Caco-2 (cell line): ENCODE results near the gene FASTKD1. TPM values are rescaled to one million over a fixed set of nuclear protein-coding genes. Genes with fewer than 3 reads are reported as not detected.
"Not testable (repeated sequence)": the region's sequence is repeated elsewhere in the genome, so short reads cannot be mapped to it uniquely, and the experiment has no call there.

Experiments used
- BruUV-seq: library from RNA; stranded (reverse); fragments of 400-500 nt; replicated peaks from 2 replicates; lab custom pipeline; 2021; lab: Mats Ljungman, UMichigan
- CTCF ChIA-PET: fragments of 300-600 bp; sonication (Branson Sonifier 250); formaldehyde crosslinking; loops from one replicate; lab custom pipeline; 2022; ENCODE audit warnings: antibody characterized with exemption; lab: Charles Lee
- POLR2A ChIA-PET: fragments of 300-600 bp; sonication (Branson Sonifier 250); formaldehyde crosslinking; loops from one replicate; lab custom pipeline; 2022; ENCODE audit warnings: antibody characterized with exemption; lab: Charles Lee
- DNase-seq, 2 experiments: peaks; one replicate each; pipeline versions ENCODE4 v3.0.0 to v3.0.0-alpha.2; 2020 to 2022
- H3K27me3 ChIP-seq: replicated peaks from 2 replicates; pipeline ENCODE4 v1.6.0; 2011; ENCODE audit warnings: low read length; ENCODE audit not compliant: control insufficient read depth, insufficient read depth
- H3K36me3 ChIP-seq: 2 replicates; pipeline ENCODE4 v1.5.1; 2011; ENCODE audit warnings: low read length; ENCODE audit not compliant: control insufficient read depth, insufficient read depth
- H3K4me1 ChIP-seq: fragments of 250-450 bp; sonication (Bioruptor Pico); 2 replicates; pipeline ENCODE4 v1.5.1; 2020; ENCODE audit warnings: mild to moderate bottlenecking
- H3K4me3 ChIP-seq: 2 replicates; pipeline ENCODE4 v1.5.1; 2011; ENCODE audit warnings: low read depth, mild to moderate bottlenecking, control low read depth, low read length
- H3K9me3 ChIP-seq: fragments of 250-450 bp; sonication (Bioruptor Pico); 2 replicates; pipeline ENCODE4 v1.5.1; 2020; ENCODE audit warnings: mild to moderate bottlenecking, moderate library complexity
- H3K27ac Mint-ChIP-seq: one replicate; pipeline ENCODE4 v1.8.0; 2022; ENCODE audit warnings: mixed read lengths; ENCODE audit not compliant: unreplicated experiment
- H3K27me3 Mint-ChIP-seq: one replicate; pipeline ENCODE4 v1.8.0; 2022; ENCODE audit warnings: mixed read lengths; ENCODE audit not compliant: insufficient read depth, unreplicated experiment
- H3K36me3 Mint-ChIP-seq: one replicate; pipeline ENCODE4 v1.8.0; 2022; ENCODE audit warnings: mild to moderate bottlenecking, mixed read lengths; ENCODE audit not compliant: insufficient read depth, unreplicated experiment
- H3K4me1 Mint-ChIP-seq: one replicate; pipeline ENCODE4 v1.8.0; 2022; ENCODE audit warnings: low read depth, mixed read lengths; ENCODE audit not compliant: unreplicated experiment
- H3K4me3 Mint-ChIP-seq: one replicate; pipeline ENCODE4 v1.8.0; 2022; ENCODE audit warnings: mild to moderate bottlenecking, moderate library complexity, mixed read lengths; ENCODE audit not compliant: unreplicated experiment
- H3K9me3 Mint-ChIP-seq: one replicate; pipeline ENCODE4 v1.8.0; 2022; ENCODE audit warnings: mixed read lengths; ENCODE audit not compliant: unreplicated experiment
- CTCF ChIP-seq, 2 experiments: fragments of 200-600 bp in 1 of 2; IDR thresholded peaks; 1 replicate in 1 of 2; 2 replicates in 1 of 2; pipeline versions ENCODE4 v1.5.1 to v1.8.0; 2011 to 2022; ENCODE audit warnings: antibody characterized with exemption in 1 of 2, control low read depth in 1 of 2, inconsistent platforms in 1 of 2, low read depth in 1 of 2, low read length in 1 of 2, mild to moderate bottlenecking in 1 of 2, moderate library complexity in 1 of 2; ENCODE audit not compliant: insufficient read depth in 1 of 2, severe bottlenecking in 1 of 2, unreplicated experiment in 1 of 2
- intact Hi-C: fragments of 100-400 bp; cut with micrococcal nuclease; formaldehyde crosslinking; loops from one replicate; pipeline ENCODE4 v1.10.0; 2022; ENCODE audit not compliant: unreplicated experiment
- total RNA-seq: library from RNA; stranded (reverse); gene quantifications from 2 replicates; pipeline ENCODE4 v1.2.3, GENCODE V29; 2022

The FASTKD1 gene
- total RNA-seq, 1 experiment from 2014 or later: 27.6 TPM

GRCh38 chr2:169571571-169571970 lies 2.1 kb downstream of the FASTKD1 start:
- POLR2A ChIA-PET: no interaction called here
- CTCF ChIA-PET: no interaction called here
- intact Hi-C loops: no loop called here
- DNase-seq: no peak
- Mint-ChIP-seq H3K4me1 (no peaks in the 10 kb centered on the region), H3K36me3 (peaks cover 6% of the 10 kb centered on the region), H3K4me3 (no peak overlapping the region), H3K27me3 (no peaks in the 10 kb centered on the region), H3K27ac (no peak overlapping the region), H3K9me3 (no peaks in the 10 kb centered on the region)
- Histone ChIP-seq H3K36me3 (no peaks in the 10 kb centered on the region), H3K9me3 (no peaks in the 10 kb centered on the region), H3K27me3 (no peaks in the 10 kb centered on the region), H3K4me3 (no peak overlapping the region), H3K4me1 (peaks cover 4% of the 10 kb centered on the region; the same call in 1 of the 2 replicates)
- no peak for TF ChIP-seq CTCF (IDR thresholded peaks at IDR 0.05; ENCODE audit: insufficient read depth in 1 of 2, low read depth in 1 of 2, low read length in 1 of 2, severe bottlenecking in 1 of 2, unreplicated experiment in 1 of 2)
- BruUV-seq: no TSS peak

- CTCF ChIA-PET, H3K27me3 ChIP-seq, H3K9me3 Mint-ChIP-seq, H3K27ac Mint-ChIP-seq, H3K4me3 ChIP-seq, H3K27me3 Mint-ChIP-seq, DNase-seq, H3K4me1 ChIP-seq, BruUV-seq, H3K4me3 Mint-ChIP-seq, POLR2A ChIA-PET, intact Hi-C loops, H3K4me1 Mint-ChIP-seq, H3K9me3 ChIP-seq, H3K36me3 ChIP-seq: not testable (repeated sequence)
- H3K36me3 Mint-ChIP-seq: peaks cover 12% of the 10 kb centered on the region
These were observed 2.9 kb downstream of the FASTKD1 start for GRCh38 chr2:169570752-169571151.

GRCh38 chr2:169569948-169570347 lies 3.7 kb downstream of the FASTKD1 start:
- H3K27ac Mint-ChIP-seq: no peak overlapping the region

More at GRCh38 chr2:169569948-169570347, 3.7 kb downstream of the FASTKD1 start:
- H3K4me1 ChIP-seq: peaks cover 4% of the 10 kb centered on the region; the same call in 1 of the 2 replicates
- Mint-ChIP-seq H3K4me1 (no peaks in the 10 kb centered on the region), H3K27me3 (no peaks in the 10 kb centered on the region), H3K4me3 (no peak overlapping the region), H3K36me3 (peaks cover 13% of the 10 kb centered on the region), H3K9me3 (no peaks in the 10 kb centered on the region)
- POLR2A ChIA-PET: no interaction called here
- no TSS peak for BruUV-seq
- no peak for TF ChIP-seq CTCF (IDR thresholded peaks at IDR 0.05; ENCODE audit: insufficient read depth in 1 of 2, low read depth in 1 of 2, low read length in 1 of 2, severe bottlenecking in 1 of 2, unreplicated experiment in 1 of 2)
- intact Hi-C loops: no loop called here
- H3K36me3 ChIP-seq: no peaks in the 10 kb centered on the region
- no peak for DNase-seq
- CTCF ChIA-PET: no interaction called here
- H3K4me3 ChIP-seq: no peak overlapping the region
- H3K9me3 ChIP-seq: no peaks in the 10 kb centered on the region
- H3K27me3 ChIP-seq: no peaks in the 10 kb centered on the region
